ENCODE data around the gene CCDC18.

- TF ChIP-seq POLR2A (IDR thresholded peaks at IDR 0.05) (no peak), CTCF (IDR thresholded peaks at IDR 0.05) (no peak), EP300 (IDR thresholded peaks at IDR 0.05; ENCODE audit: low read depth) (no peak)
Observed at GRCh38 chr1:93215322-93215721, 34.8 kb downstream of the CCDC18 start.
